GM12878 (cell line): ENCODE measurements around the gene SNCG. TPM values are rescaled to one million over a fixed set of nuclear protein-coding genes. Genes with fewer than 3 reads are reported as not detected.

Experiments
- ATAC-seq: fragments of 200-7000 bp; cut with Tn5 transposase; 3 replicates; pipeline ENCODE4 v1.9.1; 2020; ENCODE audit warnings: mild to moderate bottlenecking, moderate library complexity
- BruUV-seq: library from RNA; stranded (reverse); fragments of 400-500 nt; replicated peaks from 2 replicates; lab custom pipeline; 2021; lab: Mats Ljungman, UMichigan
- CTCF ChIA-PET: fragments of 300-600 bp; sonication (Branson Sonifier 250); formaldehyde crosslinking; extraction: SDS; loops from one replicate; lab custom pipeline; 2021; ENCODE audit warnings: inconsistent platforms; lab: Yijun Ruan, JAX
- POLR2A ChIA-PET: fragments of 350-600 bp; formaldehyde crosslinking; extraction: SDS; loops from one replicate; lab custom pipeline; 2021; ENCODE audit warnings: inconsistent platforms; lab: Charles Lee
- RAD21 ChIA-PET: fragments of 300-600 bp; sonication (Branson Sonifier 250); formaldehyde crosslinking; loops from one replicate; lab custom pipeline; 2023; ENCODE audit warnings: antibody characterized with exemption; ENCODE audit not compliant: unreplicated experiment; lab: Charles Lee
- SMC1A ChIA-PET: fragments of 300-600 bp; sonication (Branson Sonifier 250); formaldehyde crosslinking; loops from one replicate; lab custom pipeline; 2023; ENCODE audit not compliant: unreplicated experiment, uncharacterized antibody; lab: Charles Lee
- DNase-seq: peaks from one replicate; pipeline ENCODE4 v3.0.0-alpha.2; 2011; ENCODE audit warnings: low read depth, low spot score
- FAIRE-seq: peaks from 3 replicates; lab custom pipeline; 2011; peaks lifted over from hg19 to GRCh38; lab: Jason Lieb, UNC
- H2AFZ ChIP-seq: 2 replicates; pipeline ENCODE4 v1.6.0; 2011; ENCODE audit warnings: low read depth, low read length, control low read depth; ENCODE audit not compliant: control insufficient read depth
- H3K27ac ChIP-seq: 2 replicates; pipeline ENCODE4 v1.5.1; 2011; ENCODE audit warnings: control low read depth; ENCODE audit not compliant: control insufficient read depth, insufficient read depth
- H3K27me3 ChIP-seq, 2 experiments: replicated peaks in 1 of 2; 2 replicates each; pipeline versions ENCODE4 v1.6.0 to v1.6.1; 2011; ENCODE audit warnings: low read length in 1 of 2; ENCODE audit not compliant: control insufficient read depth in 2 of 2, insufficient read depth in 2 of 2
- H3K36me3 ChIP-seq, 2 experiments: 2 replicates each; pipeline ENCODE4 v1.5.1; 2011; ENCODE audit warnings: low read length in 1 of 2; ENCODE audit not compliant: control insufficient read depth in 2 of 2, insufficient read depth in 2 of 2
- H3K4me1 ChIP-seq: 2 replicates; pipeline ENCODE4 v1.6.1; 2011; ENCODE audit warnings: mild to moderate bottlenecking, low read length, moderate library complexity, mixed read lengths; ENCODE audit not compliant: control insufficient read depth, insufficient read depth
- H3K4me2 ChIP-seq: 2 replicates; pipeline ENCODE4 v1.6.0; 2011; ENCODE audit warnings: control low read depth; ENCODE audit not compliant: control insufficient read depth, insufficient read depth
- H3K4me3 ChIP-seq: fragments of 200-600 bp; sonication (generic); 2 replicates; pipeline ENCODE4 v1.5.1; 2016
- H3K79me2 ChIP-seq: 2 replicates; pipeline ENCODE4 v1.6.0; 2011; ENCODE audit warnings: low read length; ENCODE audit not compliant: control insufficient read depth, insufficient read depth
- H3K9ac ChIP-seq: 2 replicates; pipeline ENCODE4 v1.8.0; 2011; ENCODE audit warnings: low read length, control low read depth, mixed read lengths; ENCODE audit not compliant: control insufficient read depth, insufficient read depth
- H3K9me3 ChIP-seq: replicated peaks from 3 replicates; pipeline ENCODE4 v1.5.1; 2011; ENCODE audit warnings: mild to moderate bottlenecking, low read length; ENCODE audit not compliant: control insufficient read depth, insufficient read depth
- H4K20me1 ChIP-seq: 2 replicates; pipeline ENCODE4 v1.6.0; 2011; ENCODE audit not compliant: control insufficient read depth, insufficient read depth
- BCL11A ChIP-seq: IDR thresholded peaks from 2 replicates; pipeline ENCODE4 v1.6.1; 2011; ENCODE audit warnings: low read depth, low read length
- FOXM1 ChIP-seq: IDR thresholded peaks from 2 replicates; pipeline ENCODE4 v1.6.1; 2012; ENCODE audit warnings: low read depth, mild to moderate bottlenecking, inconsistent platforms, low read length, moderate library complexity
- JUNB ChIP-seq: IDR thresholded peaks from 2 replicates; pipeline ENCODE4 v1.6.1; 2016; ENCODE audit warnings: antibody characterized with exemption, mild to moderate bottlenecking
- NR2C2 ChIP-seq: IDR thresholded peaks from 2 replicates; pipeline ENCODE4 v1.6.1; 2011; ENCODE audit warnings: borderline replicate concordance, low read depth; ENCODE audit not compliant: control insufficient read depth, insufficient read length
- POLR2A ChIP-seq: IDR thresholded peaks from 2 replicates; pipeline ENCODE4 v1.6.1; 2011; ENCODE audit warnings: low read depth, mild to moderate bottlenecking, low read length
- SP1 ChIP-seq: IDR thresholded peaks from one replicate; pipeline ENCODE4 v1.6.1; 2011; ENCODE audit warnings: low read depth, low read length
- SREBF2 ChIP-seq: IDR thresholded peaks from 2 replicates; pipeline ENCODE4 v1.6.1; 2012; ENCODE audit warnings: mild to moderate bottlenecking, low read length
- SRF ChIP-seq, 2 experiments: IDR thresholded peaks; 2 replicates each; pipeline ENCODE4 v1.6.1; 2011; ENCODE audit warnings: low read depth in 2 of 2, low read length in 2 of 2, mild to moderate bottlenecking in 1 of 2, moderate library complexity in 1 of 2
- TCF12 ChIP-seq: IDR thresholded peaks from 2 replicates; pipeline ENCODE4 v1.6.1; 2011; ENCODE audit warnings: low read depth, mild to moderate bottlenecking, low read length
- ZNF24 ChIP-seq: fragments of 450-650 bp; IDR thresholded peaks from 2 replicates; pipeline ENCODE4 v1.6.1; 2017; ENCODE audit warnings: antibody characterized with exemption, mild to moderate bottlenecking
- ZNF592 ChIP-seq: fragments of 450-650 bp; IDR thresholded peaks from 2 replicates; pipeline ENCODE4 v1.6.1; 2017; ENCODE audit warnings: mild to moderate bottlenecking, moderate library complexity
- WGBS: methylation state at CpG from one replicate; pipeline ENCODE4 v1.1.6; 2016; ENCODE audit warnings: low lambda C conversion rate; ENCODE audit not compliant: insufficient replicate concordance, insufficient coverage; ENCODE audit errors: missing lambda C conversion rate; 5-methylcytosine and 5-hydroxymethylcytosine counted together
- in situ Hi-C: fragments of 300-500 bp; cut with MboI; formaldehyde crosslinking; loops from 9 replicates; pipeline ENCODE4 v1.14.3; 2018; ENCODE audit warnings: mixed read lengths
- intact Hi-C: fragments of 100-400 bp; cut with micrococcal nuclease; formaldehyde crosslinking; loops from one replicate; pipeline ENCODE4 v1.14.2; 2022; ENCODE audit not compliant: unreplicated experiment
- polyA plus RNA-seq, 11 experiments: library from polyadenylated mRNA; depleted of rRNA in 4 of 11; unstranded in 6 of 11; stranded (reverse) in 5 of 11; fragments of >200 nt; fragmentation: Nextera tagmentation in 4 of 11; fragmentation: Illumina TruSeq in 1 of 11; extraction: Ambion mirVana in 4 of 11; extraction: Trizol in 1 of 11; gene quantifications; 1 replicate in 1 of 11; 2 replicates in 10 of 11; pipeline versions ENCODE4 v1.2.1 to v1.2.3, GENCODE V29; 2011 to 2016; ENCODE audit warnings: inconsistent platforms in 2 of 11, missing spikeins in 2 of 11, low read depth in 1 of 11
- total RNA-seq, 4 experiments: library from RNA; depleted of rRNA in 3 of 4; stranded (reverse); fragments of >200 nt in 3 of 4; fragmentation: Illumina TruSeq in 1 of 4; extraction: Trizol in 1 of 4; gene quantifications; 2 replicates each; pipeline versions ENCODE4 v1.2.1 to v1.2.3, GENCODE V29; 2013 to 2021

Gene SNCG
- total and polyA plus RNA-seq, 10 of the 15 experiments (the other 5 are each of a cell fraction or from before 2014, with no cell fraction given), result 0.22 to 1.3 (median 0.42) TPM; not detected in 6

GRCh38 chr10:86974484-86974883, 16.1 kb downstream of the SNCG start (continued):
- no peak for TF ChIP-seq ZNF592

- POLR2A ChIA-PET, result no interaction called here
- Histone ChIP-seq H3K9me3 (no peaks in the 10 kb centered on the region), H3K27me3 (peaks cover 0 to 2% of the 10 kb centered on the region in 2 experiments; a peak in 2 of 4 replicates), H3K4me2 (no peak overlapping the region), H4K20me1 (no peaks in the 10 kb centered on the region), H3K36me3 (no peaks in the 10 kb centered on the region), H3K27ac (no peak overlapping the region), H2AFZ (no peak overlapping the region)
- FAIRE-seq, result no peak
- ATAC-seq, result no peak
- SMC1A ChIA-PET, result no interaction called here
- intact Hi-C loops, result no loop called here
- WGBS, result 68% methylated on average over 5 of the region's 5 CpGs
- TF ChIP-seq POLR2A (no peak), FOXM1 (no peak), ZNF24 (no peak), ZNF592 (no peak), BCL11A (no peak), SP1 (no peak), SRF (IDR thresholded peaks at IDR 0.05; ENCODE audit: low read depth in 2 of 2, low read length in 2 of 2) (no peak), NR2C2 (no peak), TCF12 (no peak), SREBF2 (no peak), JUNB (no peak)
- TF ChIP-seq, all 136 proteins: peak for 0
- H3K4me3 ChIP-seq, result no peak overlapping the region
- RAD21 ChIA-PET, result no interaction called here
- CTCF ChIA-PET, result interaction anchor here (0.8 to 1.6 kb wide), 2 partner anchors 10 to 12 kb away, joined by 3 to 5 read pairs; no protein-coding TSS in a partner anchor
- peaks cover 4% of the 10 kb centered on the region for H3K4me1 ChIP-seq
- BruUV-seq, result no TSS peak
- H3K9ac ChIP-seq, result no peak overlapping the region
- H3K79me2 ChIP-seq, result no peaks in the 10 kb centered on the region
- DNase-seq, result no peak
- in situ Hi-C loops, result no loop called here
Measured at GRCh38 chr10:86976362-86977056, 18.1 kb downstream of the SNCG start.
